ENCODE measurements around the gene TIAM2.
"Not testable (repeated sequence)": the region's sequence is repeated elsewhere in the genome, so short reads cannot be mapped to it uniquely, and the experiment has no call there.

The TIAM2 gene

GRCh38 chr6:155216312-155217046, 221.4 kb downstream of the TIAM2 start:
- no peak overlapping the region for H3K4me2 ChIP-seq (ENCODE audit: low read length)
- H3K9ac ChIP-seq (ENCODE audit: low read length): no peak overlapping the region
- no peaks in the 10 kb centered on the region for H3K9me2 ChIP-seq (ENCODE audit: low read depth, low read length)
- peaks cover 7% of the 10 kb centered on the region; the same call in 1 of the 2 replicates for H3K36me3 ChIP-seq (ENCODE audit: insufficient read depth, low read length)
- no peaks in the 10 kb centered on the region for H3K79me2 ChIP-seq (ENCODE audit: insufficient read depth, low read length)
- TF ChIP-seq EZH2 (IDR thresholded peaks at IDR 0.05; ENCODE audit: borderline replicate concordance, low read length) (no peak), CTCF (IDR thresholded peaks at IDR 0.05; ENCODE audit: low read length) (no peak)
- H3K9me3 ChIP-seq (ENCODE audit: low read length): no peaks in the 10 kb centered on the region
- H3K27ac ChIP-seq (ENCODE audit: low read depth, low read length, poor library complexity, severe bottlenecking): no peak overlapping the region
- H3K4me3 ChIP-seq (ENCODE audit: low read depth, low read length, poor library complexity, severe bottlenecking): no peak overlapping the region
- no peaks in the 10 kb centered on the region for H4K20me1 ChIP-seq (ENCODE audit: insufficient read depth, low read length)
- no peak overlapping the region for H2AFZ ChIP-seq (ENCODE audit: low read length)
- no peaks in the 10 kb centered on the region for H3K27me3 ChIP-seq (ENCODE audit: insufficient read depth, low read length)
- no peaks in the 10 kb centered on the region for H3K4me1 ChIP-seq (ENCODE audit: insufficient read depth, low read length, severe bottlenecking)
- no peaks in the 10 kb centered on the region for H3F3A ChIP-seq (ENCODE audit: insufficient read depth, low read length)

GRCh38 chr6:155218711-155219110, 223.6 kb downstream of the TIAM2 start:
- H3K36me3 ChIP-seq (ENCODE audit: insufficient read depth, low read length); H3K9ac ChIP-seq (ENCODE audit: low read length); H3K4me3 ChIP-seq (ENCODE audit: low read depth, low read length, poor library complexity, severe bottlenecking); H3K9me3 ChIP-seq (ENCODE audit: low read length); H3F3A ChIP-seq (ENCODE audit: insufficient read depth, low read length); H3K4me2 ChIP-seq (ENCODE audit: low read length); H3K79me2 ChIP-seq (ENCODE audit: insufficient read depth, low read length); H3K9me2 ChIP-seq (ENCODE audit: low read depth, low read length); H3K4me1 ChIP-seq (ENCODE audit: insufficient read depth, low read length, severe bottlenecking); H3K27me3 ChIP-seq (ENCODE audit: insufficient read depth, low read length); H4K20me1 ChIP-seq (ENCODE audit: insufficient read depth, low read length); H3K27ac ChIP-seq (ENCODE audit: low read depth, low read length, poor library complexity, severe bottlenecking); H2AFZ ChIP-seq (ENCODE audit: low read length): not testable (repeated sequence)

- H3K4me2 ChIP-seq (ENCODE audit: low read length): no peak overlapping the region
- no peak for TF ChIP-seq EZH2 (IDR thresholded peaks at IDR 0.05; ENCODE audit: borderline replicate concordance, low read length)
These were observed 224.2 kb downstream of the TIAM2 start for GRCh38 chr6:155219299-155219698.

GRCh38 chr6:155219858-155220301, 224.8 kb downstream of the TIAM2 start:
- no peaks in the 10 kb centered on the region for H3K9me3 ChIP-seq (ENCODE audit: low read length)
- no peak overlapping the region for H3K4me3 ChIP-seq (ENCODE audit: low read depth, low read length, poor library complexity, severe bottlenecking)
- no peak for TF ChIP-seq CTCF (IDR thresholded peaks at IDR 0.05; ENCODE audit: low read length)
- no peak overlapping the region for H2AFZ ChIP-seq (ENCODE audit: low read length)
- no peaks in the 10 kb centered on the region for H4K20me1 ChIP-seq (ENCODE audit: insufficient read depth, low read length)
- no peaks in the 10 kb centered on the region for H3K9me2 ChIP-seq (ENCODE audit: low read depth, low read length)
- H3F3A ChIP-seq (ENCODE audit: insufficient read depth, low read length): no peaks in the 10 kb centered on the region
- H3K27ac ChIP-seq (ENCODE audit: low read depth, low read length, poor library complexity, severe bottlenecking): no peak overlapping the region
- no peaks in the 10 kb centered on the region for H3K36me3 ChIP-seq (ENCODE audit: insufficient read depth, low read length)
- H3K4me1 ChIP-seq (ENCODE audit: insufficient read depth, low read length, severe bottlenecking): no peaks in the 10 kb centered on the region
- no peaks in the 10 kb centered on the region for H3K27me3 ChIP-seq (ENCODE audit: insufficient read depth, low read length)
- H3K79me2 ChIP-seq (ENCODE audit: insufficient read depth, low read length): no peaks in the 10 kb centered on the region
- no peak overlapping the region for H3K4me2 ChIP-seq (ENCODE audit: low read length)
- H3K9ac ChIP-seq (ENCODE audit: low read length): no peak overlapping the region

More at GRCh38 chr6:155219299-155219698, 224.2 kb downstream of the TIAM2 start:
- no peaks in the 10 kb centered on the region for H3K9me3 ChIP-seq (ENCODE audit: low read length)
- no peaks in the 10 kb centered on the region for H3K27me3 ChIP-seq (ENCODE audit: insufficient read depth, low read length)
- H4K20me1 ChIP-seq (ENCODE audit: insufficient read depth, low read length): no peaks in the 10 kb centered on the region
- H3K9me2 ChIP-seq (ENCODE audit: low read depth, low read length): no peaks in the 10 kb centered on the region
- H2AFZ ChIP-seq (ENCODE audit: low read length): no peak overlapping the region
- H3K27ac ChIP-seq (ENCODE audit: low read depth, low read length, poor library complexity, severe bottlenecking): no peak overlapping the region
- H3K4me3 ChIP-seq (ENCODE audit: low read depth, low read length, poor library complexity, severe bottlenecking): no peak overlapping the region
- H3K36me3 ChIP-seq (ENCODE audit: insufficient read depth, low read length): no peaks in the 10 kb centered on the region
- H3F3A ChIP-seq (ENCODE audit: insufficient read depth, low read length): no peaks in the 10 kb centered on the region
- H3K4me1 ChIP-seq (ENCODE audit: insufficient read depth, low read length, severe bottlenecking): no peaks in the 10 kb centered on the region
- H3K79me2 ChIP-seq (ENCODE audit: insufficient read depth, low read length): no peaks in the 10 kb centered on the region
- H3K9ac ChIP-seq (ENCODE audit: low read length): no peak overlapping the region

All from OCI-LY1 (cell line).